Upper lobe of left lung (tissue), 6 donors: Measurements from ENCODE around the gene MEF2C. TPM values are rescaled to one million over a fixed set of nuclear protein-coding genes. Genes with fewer than 3 reads are reported as not detected.

Experiments used
- ATAC-seq, 2 donors: fragments of 200-7000 bp; cut with Tn5 transposase; one replicate each; pipeline ENCODE4 v1.9.1; 2022; ENCODE audit warnings: mild to moderate bottlenecking in 2 of 2, moderate library complexity in 2 of 2; ENCODE audit not compliant: low FRiP score in 2 of 2
- DNase-seq, 2 donors: peaks; one replicate each; pipeline ENCODE4 v3.0.0-alpha.2; 2019 to 2020
- H3K27ac ChIP-seq, 4 donors: fragments of 200-600 bp; sonication (generic); one replicate each; pipeline ENCODE4 v1.5.1; 2016 to 2019
- H3K27me3 ChIP-seq, 4 donors: fragments of 200-600 bp; sonication (generic); one replicate each; pipeline ENCODE4 v1.5.1; 2017 to 2019
- H3K36me3 ChIP-seq, 4 donors: fragments of 200-600 bp; sonication (generic); one replicate each; pipeline ENCODE4 v1.5.1; 2016 to 2019
- H3K4me1 ChIP-seq, 4 donors: fragments of 200-600 bp; sonication (generic); one replicate each; pipeline ENCODE4 v1.5.1; 2018 to 2019
- H3K4me3 ChIP-seq, 4 donors: fragments of 200-600 bp; sonication (generic); one replicate each; pipeline ENCODE4 v1.5.1; 2017 to 2019; ENCODE audit warnings: mild to moderate bottlenecking in 2 of 4, moderate library complexity in 1 of 4
- H3K9me3 ChIP-seq, 4 donors: fragments of 200-600 bp; sonication (generic); one replicate each; pipeline ENCODE4 v1.5.1; 2018 to 2019
- CTCF ChIP-seq, 6 experiments: fragments of 450-650 bp in 4 of 6; fragments of 200-600 bp in 2 of 6; sonication (generic) in 2 of 6; IDR thresholded peaks; one replicate each; pipeline ENCODE4 v1.5.1; 2016 to 2019; ENCODE audit warnings: antibody characterized with exemption in 6 of 6
- EP300 ChIP-seq, 4 donors: sonication (generic); formaldehyde crosslinking; IDR thresholded peaks; one replicate each; pipeline ENCODE4 v1.5.1; 2017; ENCODE audit warnings: antibody characterized with exemption in 4 of 4, control low read depth in 2 of 4
- POLR2A ChIP-seq, 4 donors: fragments of 450-650 bp; IDR thresholded peaks; one replicate each; pipeline ENCODE4 v1.5.1; 2016 to 2017; ENCODE audit warnings: antibody characterized with exemption in 4 of 4, mild to moderate bottlenecking in 2 of 4
- POLR2AphosphoS5 ChIP-seq, 2 donors: sonication (generic); formaldehyde crosslinking; IDR thresholded peaks; one replicate each; pipeline ENCODE4 v1.5.1; 2017; ENCODE audit warnings: antibody characterized with exemption in 2 of 2
- WGBS, 2 donors: methylation state at CpG; one replicate each; pipeline ENCODE4 v1.1.5; 2017 to 2018; 5-methylcytosine and 5-hydroxymethylcytosine counted together
- total RNA-seq, 6 donors: library from RNA; depleted of rRNA in 4 of 6; stranded (reverse); fragments of >200 nt in 4 of 6; gene quantifications; one replicate each; pipeline versions ENCODE4 v1.1.0 to v1.2.1, GENCODE V29; 2016 to 2021
- donor health status: DM: no; HTN: no; CAD: no; lungs with moderate emphysema.
- donor health status: DM: no; HTN: yes; CAD: no; lungs with severe emphysema.

Gene MEF2C
- total RNA-seq, 6 donors from 2014 or later, result 20.5 to 46.2 (median 35.8) TPM

GRCh38 chr5:88758591-88758990 is 124.4 kb downstream of the MEF2C start:
- Histone ChIP-seq H3K27me3 (no peaks in the 10 kb centered on the region), H3K9me3 (no peaks in the 10 kb centered on the region), H3K27ac (no peak overlapping the region), H3K36me3 (peaks cover 0 to 31% (median 2%) of the 10 kb centered on the region in 4 donors), H3K4me1 (no peaks in the 10 kb centered on the region), H3K4me3 (no peak overlapping the region)
- DNase-seq (no peak), ATAC-seq (no peak)
- 82 to 86% methylated on average over 6 of the region's 6 CpGs for WGBS, 2 donors
- TF ChIP-seq POLR2A (IDR thresholded peaks at IDR 0.05), result no peak

- no peak for ATAC-seq
These were observed 124.8 kb downstream of the MEF2C start for GRCh38 chr5:88758184-88758583.

GRCh38 chr5:88756953-88757352 is 126.0 kb downstream of the MEF2C start:
- H3K4me1 ChIP-seq, result no peaks in the 10 kb centered on the region
- 86 to 93% methylated on average over 3 of the region's 3 CpGs for WGBS, 2 donors
- TF ChIP-seq POLR2AphosphoS5 (IDR thresholded peaks at IDR 0.05) (no peak), CTCF (IDR thresholded peaks at IDR 0.05) (no peak), EP300 (IDR thresholded peaks at IDR 0.05) (no peak), POLR2A (IDR thresholded peaks at IDR 0.05) (no peak)
- no peak overlapping the region for H3K4me3 ChIP-seq
- H3K9me3 ChIP-seq, result no peaks in the 10 kb centered on the region
- peaks cover 0 to 31% (median 2%) of the 10 kb centered on the region in 4 donors for H3K36me3 ChIP-seq
- no peaks in the 10 kb centered on the region for H3K27me3 ChIP-seq
- no peak for ATAC-seq
- DNase-seq, result no peak
- no peak overlapping the region for H3K27ac ChIP-seq

More at GRCh38 chr5:88758184-88758583, 124.8 kb downstream of the MEF2C start:
- Histone ChIP-seq H3K4me3 (no peak overlapping the region), H3K9me3 (no peaks in the 10 kb centered on the region), H3K4me1 (no peaks in the 10 kb centered on the region), H3K27me3 (no peaks in the 10 kb centered on the region), H3K27ac (no peak overlapping the region), H3K36me3 (peaks cover 0 to 31% (median 2%) of the 10 kb centered on the region in 4 donors)
- 80 to 86% methylated on average over 5 of the region's 5 CpGs for WGBS, 2 donors
- no peak for TF ChIP-seq POLR2A (IDR thresholded peaks at IDR 0.05)
- TF ChIP-seq CTCF (IDR thresholded peaks at IDR 0.05), result no peak
- TF ChIP-seq POLR2AphosphoS5 (IDR thresholded peaks at IDR 0.05), result no peak
- TF ChIP-seq EP300 (IDR thresholded peaks at IDR 0.05), result no peak
- no peak for DNase-seq

GRCh38 chr5:88748666-88749065 is 134.3 kb downstream of the MEF2C start:
- Histone ChIP-seq H3K27me3 (no peaks in the 10 kb centered on the region), H3K4me1 (peaks cover 0 to 4% (median under 1%) of the 10 kb centered on the region in 4 donors), H3K27ac (no peak overlapping the region), H3K36me3 (peaks cover 0 to 40% (median 2%) of the 10 kb centered on the region in 4 donors), H3K4me3 (no peak overlapping the region), H3K9me3 (no peaks in the 10 kb centered on the region)
- ATAC-seq (no peak), DNase-seq (no peak)
- no peak for TF ChIP-seq POLR2AphosphoS5 (IDR thresholded peaks at IDR 0.05)
- TF ChIP-seq CTCF (IDR thresholded peaks at IDR 0.05), result no peak
- no peak for TF ChIP-seq POLR2A (IDR thresholded peaks at IDR 0.05)
- TF ChIP-seq EP300 (IDR thresholded peaks at IDR 0.05), result no peak

GRCh38 chr5:88746438-88746882 is 136.5 kb downstream of the MEF2C start:
- Histone ChIP-seq H3K27me3 (no peaks in the 10 kb centered on the region), H3K9me3 (no peaks in the 10 kb centered on the region), H3K4me1 (peaks cover 0 to 11% (median 2%) of the 10 kb centered on the region in 4 donors), H3K4me3 (no peak overlapping the region), H3K27ac (no peak overlapping the region), H3K36me3 (peaks cover 0 to 36% (median 0%) of the 10 kb centered on the region in 4 donors)
- no peak for TF ChIP-seq POLR2AphosphoS5 (IDR thresholded peaks at IDR 0.05)
- 86 to 88% methylated on average over 3 of the region's 3 CpGs for WGBS, 2 donors
- DNase-seq (no peak), ATAC-seq (no peak)

- TF ChIP-seq POLR2AphosphoS5 (IDR thresholded peaks at IDR 0.05), result no peak
- no peak for TF ChIP-seq POLR2A (IDR thresholded peaks at IDR 0.05)
- no peak for TF ChIP-seq CTCF (IDR thresholded peaks at IDR 0.05)
- no peak for TF ChIP-seq EP300 (IDR thresholded peaks at IDR 0.05)
- ATAC-seq (no peak), DNase-seq (no peak)
- Histone ChIP-seq H3K4me3 (no peak overlapping the region), H3K27me3 (no peaks in the 10 kb centered on the region), H3K4me1 (peaks cover 0 to 11% (median 2%) of the 10 kb centered on the region in 4 donors), H3K36me3 (peaks cover 0 to 24% (median 0%) of the 10 kb centered on the region in 4 donors), H3K27ac (no peak overlapping the region), H3K9me3 (no peaks in the 10 kb centered on the region)
- 70 to 74% methylated on average over 7 of the region's 7 CpGs for WGBS, 2 donors
These were observed 137.8 kb downstream of the MEF2C start for GRCh38 chr5:88745093-88745696.
